ENCODE results near the gene UPF1. TPM values are rescaled to one million over a fixed set of nuclear protein-coding genes. Genes with fewer than 3 reads are reported as not detected.

The UPF1 gene
- total and polyA plus RNA-seq, 2 experiments from 2014 or later = 36.4 to 121 TPM

DNA sequence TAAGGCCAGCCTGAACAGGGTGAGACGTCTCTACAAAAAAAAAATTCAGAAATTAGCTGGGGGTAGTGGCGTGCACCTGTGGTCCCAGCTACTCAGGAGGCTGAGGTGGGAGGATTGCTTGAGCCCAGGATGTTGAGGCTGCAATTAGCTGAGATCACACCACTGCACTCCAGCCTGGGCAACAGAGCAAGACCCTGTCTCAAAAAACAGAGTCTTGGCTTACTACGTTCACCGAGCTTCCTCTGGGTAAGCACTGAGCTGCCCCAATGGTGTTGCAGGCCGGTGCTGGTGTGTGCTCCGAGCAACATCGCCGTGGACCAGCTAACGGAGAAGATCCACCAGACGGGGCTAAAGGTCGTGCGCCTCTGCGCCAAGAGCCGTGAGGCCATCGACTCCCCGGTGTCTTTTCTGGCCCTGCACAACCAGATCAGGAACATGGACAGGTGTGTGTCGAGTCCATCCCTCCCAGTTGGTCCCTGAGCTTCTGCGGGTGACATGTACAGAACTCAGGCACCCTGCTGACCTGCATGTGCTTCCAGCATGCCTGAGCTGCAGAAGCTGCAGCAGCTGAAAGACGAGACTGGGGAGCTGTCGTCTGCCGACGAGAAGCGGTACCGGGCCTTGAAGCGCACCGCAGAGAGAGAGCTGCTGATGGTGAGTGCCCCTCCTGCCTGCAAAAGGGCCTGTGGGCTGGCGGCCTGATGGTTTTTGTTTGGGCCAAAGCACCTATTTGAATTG is 24.1 kb downstream of the UPF1 start:
- Histone ChIP-seq H3K9me3 (ENCODE audit: low read depth) (no peaks in the 10 kb centered on the region), H3K36me3 (peaks cover 64% of the 10 kb centered on the region), H3K27me3 (no peaks in the 10 kb centered on the region), H3K4me3 (no peak overlapping the region), H3K4me1 (ENCODE audit: low read depth) (no peaks in the 10 kb centered on the region), H3K27ac (no peak overlapping the region)
- DNase-seq (ENCODE audit: low read depth in 1 of 2, low spot score in 1 of 2) = no peak
- TF ChIP-seq, protein P1, sequence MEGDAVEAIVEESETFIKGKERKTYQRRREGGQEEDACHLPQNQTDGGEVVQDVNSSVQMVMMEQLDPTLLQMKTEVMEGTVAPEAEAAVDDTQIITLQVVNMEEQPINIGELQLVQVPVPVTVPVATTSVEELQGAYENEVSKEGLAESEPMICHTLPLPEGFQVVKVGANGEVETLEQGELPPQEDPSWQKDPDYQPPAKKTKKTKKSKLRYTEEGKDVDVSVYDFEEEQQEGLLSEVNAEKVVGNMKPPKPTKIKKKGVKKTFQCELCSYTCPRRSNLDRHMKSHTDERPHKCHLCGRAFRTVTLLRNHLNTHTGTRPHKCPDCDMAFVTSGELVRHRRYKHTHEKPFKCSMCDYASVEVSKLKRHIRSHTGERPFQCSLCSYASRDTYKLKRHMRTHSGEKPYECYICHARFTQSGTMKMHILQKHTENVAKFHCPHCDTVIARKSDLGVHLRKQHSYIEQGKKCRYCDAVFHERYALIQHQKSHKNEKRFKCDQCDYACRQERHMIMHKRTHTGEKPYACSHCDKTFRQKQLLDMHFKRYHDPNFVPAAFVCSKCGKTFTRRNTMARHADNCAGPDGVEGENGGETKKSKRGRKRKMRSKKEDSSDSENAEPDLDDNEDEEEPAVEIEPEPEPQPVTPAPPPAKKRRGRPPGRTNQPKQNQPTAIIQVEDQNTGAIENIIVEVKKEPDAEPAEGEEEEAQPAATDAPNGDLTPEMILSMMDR (IDR thresholded peaks at IDR 0.05; ENCODE audit: low read depth, low read length) = no peak

DNA sequence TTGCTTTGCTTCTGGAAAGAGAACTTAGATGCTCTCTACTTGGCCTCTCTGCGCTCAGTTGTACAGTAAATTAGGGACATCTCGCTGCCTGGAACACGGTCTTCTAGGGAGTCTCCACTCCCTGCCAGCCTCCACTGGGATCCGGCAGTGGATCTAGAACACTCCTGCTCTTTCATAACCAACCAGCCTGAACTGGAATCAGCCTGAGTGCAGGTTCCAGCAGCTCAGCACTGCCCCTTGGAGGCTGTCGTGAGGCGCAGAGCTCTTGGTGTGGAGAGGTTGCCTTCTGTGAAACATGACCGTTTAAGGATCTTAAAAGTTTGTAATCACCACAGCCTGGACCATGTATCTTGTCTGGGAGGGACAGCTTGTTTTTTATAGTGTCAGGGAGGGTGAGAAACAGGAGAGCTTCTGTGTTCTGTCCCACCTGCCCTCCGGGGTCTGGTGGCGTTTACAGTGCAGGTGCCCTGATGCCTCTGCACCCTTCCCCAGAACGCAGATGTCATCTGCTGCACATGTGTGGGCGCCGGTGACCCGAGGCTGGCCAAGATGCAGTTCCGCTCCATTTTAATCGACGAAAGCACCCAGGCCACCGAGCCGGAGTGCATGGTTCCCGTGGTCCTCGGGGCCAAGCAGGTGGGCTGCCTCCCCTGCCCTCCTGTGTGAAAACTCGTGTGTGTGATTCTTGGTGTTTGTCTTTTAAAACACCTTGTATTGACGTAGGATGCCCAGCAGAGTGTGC is 24.8 kb downstream of the UPF1 start:
- H3K4me1 ChIP-seq (ENCODE audit: low read depth) = no peaks in the 10 kb centered on the region
- no peaks in the 10 kb centered on the region for H3K27me3 ChIP-seq
- peak in 1 of 2 donors; percentile 58 for DNase-seq (ENCODE audit: low read depth in 1 of 2, low spot score in 1 of 2)
- H3K4me3 ChIP-seq = no peak overlapping the region
- TF ChIP-seq, protein P1 (IDR thresholded peaks at IDR 0.05; ENCODE audit: low read depth, low read length) = peak; percentile 45
- no peaks in the 10 kb centered on the region for H3K9me3 ChIP-seq (ENCODE audit: low read depth)
- H3K36me3 ChIP-seq = peaks cover 68% of the 10 kb centered on the region
- no peak overlapping the region for H3K27ac ChIP-seq

DNA sequence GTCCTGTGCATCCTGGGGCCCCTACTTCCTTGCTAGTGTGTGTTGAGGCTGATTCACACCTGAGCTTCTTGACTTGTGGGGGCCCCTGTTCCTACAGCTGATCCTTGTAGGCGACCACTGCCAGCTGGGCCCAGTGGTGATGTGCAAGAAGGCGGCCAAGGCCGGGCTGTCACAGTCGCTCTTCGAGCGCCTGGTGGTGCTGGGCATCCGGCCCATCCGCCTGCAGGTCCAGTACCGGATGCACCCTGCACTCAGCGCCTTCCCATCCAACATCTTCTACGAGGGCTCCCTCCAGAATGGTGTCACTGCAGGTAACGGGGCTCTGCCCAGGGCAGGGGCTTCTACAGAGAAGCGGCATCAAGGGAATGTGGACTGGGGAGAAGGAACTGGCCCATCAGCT is 25.5 kb downstream of the UPF1 start:
- Histone ChIP-seq H3K27ac (no peak overlapping the region), H3K9me3 (ENCODE audit: low read depth) (no peaks in the 10 kb centered on the region), H3K36me3 (peaks cover 71% of the 10 kb centered on the region), H3K27me3 (no peaks in the 10 kb centered on the region), H3K4me3 (no peak overlapping the region), H3K4me1 (ENCODE audit: low read depth) (no peaks in the 10 kb centered on the region)
- TF ChIP-seq, protein P1 (IDR thresholded peaks at IDR 0.05; ENCODE audit: low read depth, low read length) = no peak
- DNase-seq (ENCODE audit: low read depth in 1 of 2, low spot score in 1 of 2) = no peak

DNA sequence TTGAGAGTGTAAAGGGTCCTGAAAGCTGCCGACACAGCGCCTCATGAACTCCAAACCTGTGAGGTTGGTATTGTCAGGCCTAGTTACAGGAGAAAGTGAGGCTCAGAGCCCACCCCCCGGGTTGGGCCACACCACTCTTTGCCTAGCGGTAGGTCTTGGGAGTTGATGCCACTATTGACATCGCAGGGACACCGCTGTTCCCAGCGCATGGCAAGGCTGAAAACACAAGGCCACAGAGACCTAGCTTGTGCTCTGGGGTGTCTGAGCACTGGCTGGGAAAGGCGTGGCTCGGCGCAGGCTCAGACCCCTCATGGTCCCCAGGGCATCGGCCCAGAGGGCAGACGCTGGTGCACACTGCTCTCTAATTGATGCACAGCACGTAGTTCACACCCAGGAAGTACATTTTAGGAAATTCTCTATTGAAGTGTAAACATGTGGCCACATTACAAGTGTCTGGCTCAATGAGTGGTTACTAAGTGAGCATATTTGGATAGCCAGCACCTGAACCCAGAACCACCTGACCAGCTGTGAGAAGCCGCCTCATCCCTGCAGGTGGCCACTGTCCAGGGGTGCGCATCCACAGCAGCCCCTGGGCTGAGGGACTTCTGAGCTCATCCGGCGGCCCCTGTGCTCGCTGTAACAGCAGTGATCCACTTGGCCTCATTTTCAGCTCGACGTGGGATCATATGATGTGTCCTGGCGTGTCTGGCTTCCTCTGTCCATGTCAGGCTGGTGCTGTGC is 27.3 kb downstream of the UPF1 start:
- Histone ChIP-seq H3K4me1 (ENCODE audit: low read depth) (no peaks in the 10 kb centered on the region), H3K9me3 (ENCODE audit: low read depth) (no peaks in the 10 kb centered on the region), H3K36me3 (peaks cover 77% of the 10 kb centered on the region), H3K27me3 (no peaks in the 10 kb centered on the region), H3K4me3 (no peak overlapping the region), H3K27ac (no peak overlapping the region)
- TF ChIP-seq, protein P1 (IDR thresholded peaks at IDR 0.05; ENCODE audit: low read depth, low read length) = no peak
- no peak for DNase-seq (ENCODE audit: low read depth in 1 of 2, low spot score in 1 of 2)

DNA sequence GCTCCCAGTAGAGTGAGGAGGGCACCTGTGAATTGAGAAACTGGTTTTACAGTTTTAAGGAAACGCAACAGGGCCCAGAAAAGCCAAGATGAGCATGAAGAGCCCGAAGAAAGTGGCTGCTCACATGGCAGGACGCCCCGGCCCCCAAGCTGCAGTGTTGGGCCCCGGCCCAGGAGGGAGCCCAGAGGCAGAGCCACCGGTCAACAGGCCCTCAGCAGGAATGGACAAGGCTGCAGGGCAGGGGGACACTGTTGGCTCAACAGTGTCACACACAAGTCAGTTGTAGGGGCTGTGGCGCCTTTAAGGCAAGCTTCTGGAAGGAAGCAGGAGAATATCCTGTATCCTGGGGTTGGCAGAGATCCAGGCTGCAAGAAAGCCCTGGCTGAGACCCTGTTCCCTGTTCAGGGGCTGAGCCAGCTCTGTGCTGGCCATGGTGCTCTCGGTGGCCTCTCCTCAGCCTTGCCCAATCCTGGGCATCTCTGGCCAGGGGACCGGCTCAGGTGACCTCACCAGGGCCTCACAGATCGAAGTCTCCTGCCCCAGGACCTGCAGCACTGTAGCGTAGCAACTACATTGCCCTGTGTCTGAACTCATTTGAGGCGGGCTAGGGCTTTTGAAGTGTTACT is 28.0 kb downstream of the UPF1 start:
- H3K27ac ChIP-seq = no peak overlapping the region

More for the DNA sequence above, 28.0 kb downstream of the UPF1 start:
- TF ChIP-seq, protein P1 (IDR thresholded peaks at IDR 0.05; ENCODE audit: low read depth, low read length) = no peak
- peaks cover 77% of the 10 kb centered on the region for H3K36me3 ChIP-seq
- no peak overlapping the region for H3K4me3 ChIP-seq
- H3K9me3 ChIP-seq (ENCODE audit: low read depth) = no peaks in the 10 kb centered on the region
- DNase-seq (ENCODE audit: low read depth in 1 of 2, low spot score in 1 of 2) = peak in 1 of 2 donors; percentile 39
- H3K4me1 ChIP-seq (ENCODE audit: low read depth) = no peaks in the 10 kb centered on the region
- no peaks in the 10 kb centered on the region for H3K27me3 ChIP-seq

Measured in cardiac muscle cell (in vitro differentiated cells and primary cell).